Parathyroid adenoma (tissue), 2 donors: ENCODE results near the gene TSHB.

Experiments used
- H2AFZ ChIP-seq: fragments of 300-600 bp; sonication (generic); one replicate; pipeline ENCODE4 v1.7.0; 2017; ENCODE audit warnings: antibody characterized with exemption, mild to moderate bottlenecking
- H3K27ac ChIP-seq: fragments of 300-600 bp; sonication (generic); one replicate; pipeline ENCODE4 v1.7.0; 2017
- H3K27me3 ChIP-seq: fragments of 300-600 bp; sonication (generic); one replicate; pipeline ENCODE4 v1.7.0; 2017; ENCODE audit warnings: low read length; ENCODE audit not compliant: control insufficient read depth, insufficient read depth
- H3K36me3 ChIP-seq: fragments of 300-600 bp; sonication (generic); one replicate; pipeline ENCODE4 v1.7.0; 2017; ENCODE audit warnings: low read length; ENCODE audit not compliant: control insufficient read depth, insufficient read depth
- H3K4me1 ChIP-seq: fragments of 300-600 bp; sonication (generic); one replicate; pipeline ENCODE4 v1.7.0; 2017; ENCODE audit warnings: control low read depth
- H3K4me2 ChIP-seq: fragments of 300-600 bp; sonication (generic); one replicate; pipeline ENCODE4 v1.7.0; 2017; ENCODE audit warnings: low read length
- H3K4me3 ChIP-seq: fragments of 300-600 bp; sonication (generic); one replicate; pipeline ENCODE4 v1.7.0; 2017; ENCODE audit warnings: low read depth, low read length
- H3K79me2 ChIP-seq: fragments of 300-600 bp; sonication (generic); one replicate; pipeline ENCODE4 v1.7.0; 2017; ENCODE audit warnings: control low read depth
- H3K9ac ChIP-seq: fragments of 300-600 bp; sonication (generic); one replicate; pipeline ENCODE4 v1.7.0; 2017; ENCODE audit warnings: mild to moderate bottlenecking
- H3K9me3 ChIP-seq: fragments of 300-600 bp; sonication (generic); one replicate; pipeline ENCODE4 v1.7.0; 2017; ENCODE audit warnings: low read length; ENCODE audit not compliant: control insufficient read depth
- TF ChIP-seq, protein P1 (sequence below): fragments of 300-600 bp; sonication (generic); IDR thresholded peaks from one replicate; pipeline ENCODE4 v1.7.0; 2017; ENCODE audit warnings: antibody characterized with exemption, mild to moderate bottlenecking
- donor health status: primary hyperparathyroidism.

The TSHB gene

DNA sequence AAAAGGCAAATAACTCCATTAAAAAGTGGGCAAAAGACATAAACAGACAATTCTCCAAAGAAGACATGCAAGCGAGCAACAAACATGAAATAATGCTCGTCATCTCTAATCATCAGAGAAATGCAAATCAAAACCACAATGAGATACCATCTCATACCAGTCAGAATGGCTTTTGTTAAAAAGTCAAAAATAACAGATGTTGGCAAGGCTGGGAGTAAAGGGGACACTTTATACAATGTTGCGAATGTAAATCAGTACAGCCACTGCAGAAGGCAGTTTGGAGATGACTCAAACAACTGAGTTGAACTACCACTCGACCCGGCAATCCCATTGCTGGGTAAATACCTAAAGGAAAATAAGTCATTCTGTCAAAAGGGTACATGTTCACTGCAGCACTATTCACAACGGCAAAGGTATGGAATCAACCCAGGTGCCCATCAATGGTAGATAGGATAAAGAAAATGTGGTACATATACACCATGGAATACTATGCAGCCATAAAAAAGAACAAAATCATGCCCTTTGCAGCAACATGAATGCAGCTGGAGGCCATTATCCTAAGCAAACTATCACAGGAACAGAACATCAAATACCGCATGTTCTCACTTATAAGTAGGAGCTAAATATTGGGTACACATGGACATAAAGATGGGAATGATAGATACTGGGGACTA lies 33.7 kb downstream of the TSHB start:
- Histone ChIP-seq H3K4me1 (no peaks in the 10 kb centered on the region), H3K4me3 (no peak overlapping the region), H3K9me3 (no peaks in the 10 kb centered on the region), H3K79me2 (no peaks in the 10 kb centered on the region), H3K27me3 (no peaks in the 10 kb centered on the region), H2AFZ (no peak overlapping the region), H3K36me3 (no peaks in the 10 kb centered on the region), H3K9ac (no peak overlapping the region), H3K4me2 (no peak overlapping the region), H3K27ac (no peak overlapping the region)
- TF ChIP-seq, protein P1, sequence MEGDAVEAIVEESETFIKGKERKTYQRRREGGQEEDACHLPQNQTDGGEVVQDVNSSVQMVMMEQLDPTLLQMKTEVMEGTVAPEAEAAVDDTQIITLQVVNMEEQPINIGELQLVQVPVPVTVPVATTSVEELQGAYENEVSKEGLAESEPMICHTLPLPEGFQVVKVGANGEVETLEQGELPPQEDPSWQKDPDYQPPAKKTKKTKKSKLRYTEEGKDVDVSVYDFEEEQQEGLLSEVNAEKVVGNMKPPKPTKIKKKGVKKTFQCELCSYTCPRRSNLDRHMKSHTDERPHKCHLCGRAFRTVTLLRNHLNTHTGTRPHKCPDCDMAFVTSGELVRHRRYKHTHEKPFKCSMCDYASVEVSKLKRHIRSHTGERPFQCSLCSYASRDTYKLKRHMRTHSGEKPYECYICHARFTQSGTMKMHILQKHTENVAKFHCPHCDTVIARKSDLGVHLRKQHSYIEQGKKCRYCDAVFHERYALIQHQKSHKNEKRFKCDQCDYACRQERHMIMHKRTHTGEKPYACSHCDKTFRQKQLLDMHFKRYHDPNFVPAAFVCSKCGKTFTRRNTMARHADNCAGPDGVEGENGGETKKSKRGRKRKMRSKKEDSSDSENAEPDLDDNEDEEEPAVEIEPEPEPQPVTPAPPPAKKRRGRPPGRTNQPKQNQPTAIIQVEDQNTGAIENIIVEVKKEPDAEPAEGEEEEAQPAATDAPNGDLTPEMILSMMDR, result no peak

DNA sequence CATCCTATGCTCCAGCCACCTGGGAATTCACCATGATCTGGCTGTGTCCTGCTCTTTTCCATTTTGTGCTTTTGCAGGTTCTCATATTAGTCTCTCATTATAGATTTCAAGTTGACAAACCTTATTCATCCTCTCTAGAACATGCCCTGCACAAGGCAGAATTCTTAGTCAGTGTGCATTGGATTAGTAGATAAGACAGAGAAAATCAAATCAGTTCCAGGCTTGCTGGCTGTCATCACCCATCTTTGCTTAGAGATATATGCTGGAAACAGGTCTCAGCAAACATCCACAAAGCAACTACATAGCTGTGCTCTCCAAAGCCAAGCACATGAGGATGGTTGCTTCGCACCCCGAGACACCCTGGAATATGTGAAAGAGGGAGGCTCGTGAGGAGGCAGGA lies 34.8 kb downstream of the TSHB start:
- no peaks in the 10 kb centered on the region for H3K36me3 ChIP-seq
- no peak overlapping the region for H3K9ac ChIP-seq
- no peaks in the 10 kb centered on the region for H3K27me3 ChIP-seq
- no peak overlapping the region for H3K27ac ChIP-seq
- TF ChIP-seq, protein P1, result no peak
- no peaks in the 10 kb centered on the region for H3K9me3 ChIP-seq
- no peak overlapping the region for H3K4me3 ChIP-seq
- no peaks in the 10 kb centered on the region for H3K4me1 ChIP-seq
- no peak overlapping the region for H2AFZ ChIP-seq
- H3K4me2 ChIP-seq, result no peak overlapping the region
- H3K79me2 ChIP-seq, result no peaks in the 10 kb centered on the region

DNA sequence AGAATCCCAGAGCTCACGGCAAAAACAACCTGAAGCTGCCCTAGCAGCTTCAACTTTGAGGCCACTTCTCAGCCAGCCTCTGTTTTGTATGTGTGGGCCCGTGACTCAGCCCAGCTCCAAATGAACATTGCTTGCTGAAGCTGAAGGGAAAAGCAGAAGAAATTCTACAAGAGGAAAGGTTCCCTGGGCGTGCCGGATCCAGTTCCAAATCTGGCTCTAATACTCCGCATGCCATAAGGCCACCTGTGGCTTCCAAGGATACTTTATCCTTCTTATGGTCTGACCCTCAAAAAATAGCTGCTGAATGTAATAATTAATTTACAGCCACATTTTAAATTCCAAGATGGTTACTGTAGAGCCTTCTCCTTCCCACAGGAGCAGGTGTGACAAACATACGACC lies 35.4 kb downstream of the TSHB start:
- Histone ChIP-seq H3K27me3 (no peaks in the 10 kb centered on the region), H3K36me3 (no peaks in the 10 kb centered on the region), H3K79me2 (no peaks in the 10 kb centered on the region), H3K9me3 (no peaks in the 10 kb centered on the region), H3K9ac (no peak overlapping the region), H2AFZ (no peak overlapping the region), H3K4me2 (no peak overlapping the region), H3K4me1 (no peaks in the 10 kb centered on the region), H3K27ac (no peak overlapping the region), H3K4me3 (no peak overlapping the region)
- TF ChIP-seq, protein P1, result no peak

DNA sequence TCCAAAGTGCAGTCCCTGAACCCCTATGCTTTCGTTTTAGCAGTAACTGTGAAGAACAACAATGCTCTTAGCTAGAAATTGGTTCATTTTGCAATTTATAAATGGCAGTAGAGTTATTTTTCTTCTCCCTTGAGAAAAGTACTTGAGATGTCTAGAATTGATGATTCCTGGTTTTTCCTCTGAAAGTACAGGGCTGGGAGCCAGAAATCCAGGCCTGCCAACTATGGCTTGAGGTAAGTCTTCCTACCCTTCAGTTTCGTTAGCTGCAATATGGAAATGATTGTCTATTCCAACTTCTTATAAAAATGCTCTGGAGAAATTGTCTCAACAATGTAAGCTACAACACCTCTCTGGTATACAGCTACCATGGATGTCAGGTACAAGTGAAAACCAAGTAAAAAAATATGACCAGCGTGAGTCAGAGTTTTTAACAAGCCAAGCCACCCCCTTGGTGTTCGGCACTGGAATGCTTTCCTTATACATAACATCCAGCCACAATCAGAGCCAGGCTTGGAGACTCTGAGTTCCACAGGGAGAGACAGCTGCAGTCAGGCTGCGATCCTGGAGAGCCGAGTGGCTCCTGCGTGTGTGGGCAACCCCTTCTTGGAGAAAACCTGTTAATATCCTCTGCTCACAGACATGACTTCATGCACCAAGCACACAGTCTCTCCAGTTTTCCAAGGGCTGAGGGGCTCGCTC lies 37.7 kb downstream of the TSHB start:
- Histone ChIP-seq H3K27me3 (no peaks in the 10 kb centered on the region), H3K4me3 (no peak overlapping the region), H3K9ac (no peak overlapping the region), H2AFZ (no peak overlapping the region), H3K27ac (no peak overlapping the region), H3K9me3 (no peaks in the 10 kb centered on the region), H3K79me2 (no peaks in the 10 kb centered on the region), H3K36me3 (no peaks in the 10 kb centered on the region), H3K4me2 (no peak overlapping the region), H3K4me1 (no peaks in the 10 kb centered on the region)
- TF ChIP-seq, protein P1, result no peak
